MCF 10A (cell line): ENCODE data around the gene PBX1. TPM values are rescaled to one million over a fixed set of nuclear protein-coding genes. Genes with fewer than 3 reads are reported as not detected.

ENCODE experiments used
- BruUV-seq: library from RNA; stranded (reverse); fragments of 400-500 nt; replicated peaks from 2 replicates; lab custom pipeline; 2021; lab: Mats Ljungman, UMichigan
- CTCF ChIA-PET: fragments of 300-600 bp; sonication (Branson Sonifier 250); formaldehyde crosslinking; extraction: SDS; loops from one replicate; lab custom pipeline; 2021; ENCODE audit warnings: antibody characterized with exemption, inconsistent platforms; lab: Yijun Ruan, JAX
- POLR2A ChIA-PET: fragments of 300-600, 350-650 bp; sonication (Branson Sonifier 250); formaldehyde crosslinking; extraction: SDS; loops from one replicate; lab custom pipeline; 2020; ENCODE audit warnings: antibody characterized with exemption, inconsistent platforms; lab: Yijun Ruan, JAX
- DNase-seq: peaks from one replicate; pipeline ENCODE4 v3.0.0-alpha.2; 2018; ENCODE audit not compliant: unreplicated experiment
- H3K27ac Mint-ChIP-seq: one replicate; pipeline ENCODE4 v1.8.0; 2022; ENCODE audit warnings: mild to moderate bottlenecking, low read depth, mixed read lengths; ENCODE audit not compliant: unreplicated experiment
- H3K27me3 Mint-ChIP-seq: one replicate; pipeline ENCODE4 v1.8.0; 2022; ENCODE audit warnings: mixed read lengths; ENCODE audit not compliant: insufficient read depth, unreplicated experiment
- H3K36me3 Mint-ChIP-seq: one replicate; pipeline ENCODE4 v1.8.0; 2022; ENCODE audit warnings: mild to moderate bottlenecking, moderate library complexity, mixed read lengths; ENCODE audit not compliant: insufficient read depth, unreplicated experiment
- H3K4me1 Mint-ChIP-seq: one replicate; pipeline ENCODE4 v1.8.0; 2022; ENCODE audit warnings: mixed read lengths; ENCODE audit not compliant: insufficient read depth, unreplicated experiment
- H3K4me3 Mint-ChIP-seq: one replicate; pipeline ENCODE4 v1.8.0; 2022; ENCODE audit warnings: mild to moderate bottlenecking, moderate library complexity, mixed read lengths; ENCODE audit not compliant: unreplicated experiment
- H3K9me3 Mint-ChIP-seq: one replicate; pipeline ENCODE4 v1.8.0; 2022; ENCODE audit warnings: mixed read lengths; ENCODE audit not compliant: unreplicated experiment
- intact Hi-C: fragments of 100-400 bp; cut with micrococcal nuclease; formaldehyde crosslinking; loops from 2 replicates; pipeline ENCODE4 v1.14.1; 2022
- total RNA-seq: library from RNA; stranded (reverse); gene quantifications from 2 replicates; pipeline ENCODE4 v1.2.3, GENCODE V29; 2022
- TF ChIP-seq, protein P1 (sequence below): fragments of 200-600 bp; IDR thresholded peaks from one replicate; pipeline ENCODE4 v1.8.0; 2022; ENCODE audit warnings: antibody characterized with exemption, mild to moderate bottlenecking; ENCODE audit not compliant: unreplicated experiment

PBX1 gene
- total RNA-seq, 1 experiment from 2014 or later: 5.8 TPM

GRCh38 chr1:164644774-164645644 is 86.0 kb downstream of the PBX1 start:
- H3K4me3 Mint-ChIP-seq: no peak overlapping the region
- intact Hi-C loops: no loop called here
- no TSS peak for BruUV-seq
- ChIA-PET CTCF (interaction anchor here (0.5 to 1.9 kb wide), 3 partner anchors 30 to 571 kb away, joined by 3 to 6 read pairs (median 4); no protein-coding TSS in a partner anchor), POLR2A (interaction anchor here (0.6 kb wide), 2 partner anchors 95 to 145 kb away, joined by 3 read pairs; no protein-coding TSS in a partner anchor)
- peaks cover 37% of the 10 kb centered on the region for H3K4me1 Mint-ChIP-seq
- TF ChIP-seq, protein P1, sequence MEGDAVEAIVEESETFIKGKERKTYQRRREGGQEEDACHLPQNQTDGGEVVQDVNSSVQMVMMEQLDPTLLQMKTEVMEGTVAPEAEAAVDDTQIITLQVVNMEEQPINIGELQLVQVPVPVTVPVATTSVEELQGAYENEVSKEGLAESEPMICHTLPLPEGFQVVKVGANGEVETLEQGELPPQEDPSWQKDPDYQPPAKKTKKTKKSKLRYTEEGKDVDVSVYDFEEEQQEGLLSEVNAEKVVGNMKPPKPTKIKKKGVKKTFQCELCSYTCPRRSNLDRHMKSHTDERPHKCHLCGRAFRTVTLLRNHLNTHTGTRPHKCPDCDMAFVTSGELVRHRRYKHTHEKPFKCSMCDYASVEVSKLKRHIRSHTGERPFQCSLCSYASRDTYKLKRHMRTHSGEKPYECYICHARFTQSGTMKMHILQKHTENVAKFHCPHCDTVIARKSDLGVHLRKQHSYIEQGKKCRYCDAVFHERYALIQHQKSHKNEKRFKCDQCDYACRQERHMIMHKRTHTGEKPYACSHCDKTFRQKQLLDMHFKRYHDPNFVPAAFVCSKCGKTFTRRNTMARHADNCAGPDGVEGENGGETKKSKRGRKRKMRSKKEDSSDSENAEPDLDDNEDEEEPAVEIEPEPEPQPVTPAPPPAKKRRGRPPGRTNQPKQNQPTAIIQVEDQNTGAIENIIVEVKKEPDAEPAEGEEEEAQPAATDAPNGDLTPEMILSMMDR: no peak
- no peaks in the 10 kb centered on the region for H3K9me3 Mint-ChIP-seq
- H3K27me3 Mint-ChIP-seq: no peaks in the 10 kb centered on the region
- H3K27ac Mint-ChIP-seq: peak overlapping the region; percentile 17
- DNase-seq: peak; percentile 71
- no peaks in the 10 kb centered on the region for H3K36me3 Mint-ChIP-seq

GRCh38 chr1:164645921-164646320 is 86.9 kb downstream of the PBX1 start:
- no peak overlapping the region for H3K27ac Mint-ChIP-seq
- H3K36me3 Mint-ChIP-seq: no peaks in the 10 kb centered on the region
- no TSS peak for BruUV-seq

GRCh38 chr1:164647211-164647610 is 88.2 kb downstream of the PBX1 start:
- intact Hi-C loops: no loop called here
- H3K9me3 Mint-ChIP-seq: no peaks in the 10 kb centered on the region
- H3K27me3 Mint-ChIP-seq: no peaks in the 10 kb centered on the region
- CTCF ChIA-PET: interaction anchor here (0.6 to 0.7 kb wide), 2 partner anchors 20 to 27 kb away, joined by 3 read pairs; no protein-coding TSS in a partner anchor
- BruUV-seq: no TSS peak
- H3K27ac Mint-ChIP-seq: no peak overlapping the region
- peaks cover 34% of the 10 kb centered on the region for H3K4me1 Mint-ChIP-seq
- DNase-seq: no peak
- TF ChIP-seq, protein P1: no peak
- no peak overlapping the region for H3K4me3 Mint-ChIP-seq
- POLR2A ChIA-PET: interaction anchor here (0.8 kb wide), 1 partner anchor 68 kb away, joined by 3 read pairs; no protein-coding TSS in a partner anchor
- H3K36me3 Mint-ChIP-seq: no peaks in the 10 kb centered on the region

More at GRCh38 chr1:164645921-164646320, 86.9 kb downstream of the PBX1 start:
- no peak overlapping the region for H3K4me3 Mint-ChIP-seq
- CTCF ChIA-PET: interaction anchor here (0.8 kb wide), 1 partner anchor 27 kb away, joined by 4 read pairs; no protein-coding TSS in a partner anchor
- TF ChIP-seq, protein P1: no peak
- intact Hi-C loops: no loop called here
- H3K9me3 Mint-ChIP-seq: no peaks in the 10 kb centered on the region
- DNase-seq: no peak
- POLR2A ChIA-PET: no interaction called here
- H3K27me3 Mint-ChIP-seq: no peaks in the 10 kb centered on the region
- H3K4me1 Mint-ChIP-seq: peaks cover 35% of the 10 kb centered on the region

DNA sequence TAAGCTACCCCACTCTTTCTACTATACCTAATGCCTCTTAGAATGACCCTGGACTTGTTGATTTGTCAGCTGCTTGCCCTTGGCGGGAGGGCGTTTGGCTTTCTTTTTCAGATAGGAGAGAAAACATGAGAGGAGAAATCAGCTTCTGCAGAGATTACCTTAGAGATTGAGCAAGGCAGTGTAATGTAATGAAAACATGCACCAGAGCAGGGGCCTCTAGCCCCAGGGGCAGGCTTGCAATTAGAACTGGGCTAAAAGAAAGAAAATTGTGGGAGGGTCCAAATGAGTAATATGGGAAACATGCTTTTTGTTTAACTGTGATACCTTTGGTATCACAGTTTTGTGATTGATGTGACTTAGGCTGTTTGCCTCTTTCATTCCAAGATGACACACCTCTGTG is 89.7 kb downstream of the PBX1 start:
- no peaks in the 10 kb centered on the region for H3K9me3 Mint-ChIP-seq
- no peak overlapping the region for H3K4me3 Mint-ChIP-seq

More for the DNA sequence above, 89.7 kb downstream of the PBX1 start:
- no TSS peak for BruUV-seq
- intact Hi-C loops: no loop called here
- Mint-ChIP-seq H3K4me1 (peaks cover 30% of the 10 kb centered on the region), H3K36me3 (no peaks in the 10 kb centered on the region), H3K27me3 (no peaks in the 10 kb centered on the region), H3K27ac (no peak overlapping the region)
- peak; percentile 49 for DNase-seq
- ChIA-PET CTCF (interaction anchor here (0.6 to 2.1 kb wide), 4 partner anchors 26 to 1077 kb away, joined by 4 to 7 read pairs (median 4); no protein-coding TSS in a partner anchor), POLR2A (interaction anchor here (0.6 to 1.0 kb wide), 3 partner anchors 18 to 59 kb away, joined by 3 to 6 read pairs (median 3); no protein-coding TSS in a partner anchor)
- TF ChIP-seq, protein P1: no peak
